Measurements from ENCODE around the gene SKOR1. TPM values are rescaled to one million over a fixed set of nuclear protein-coding genes. Genes with fewer than 3 reads are reported as not detected.

Gene SKOR1
- polyA plus RNA-seq, 4 donors: 0.24 to 0.56 (median 0.42) TPM

GRCh38 chr15:67816668-67817067 is 8.6 kb upstream of the SKOR1 start:
- no peak for DNase-seq (ENCODE audit: low read depth in 4 of 4, low spot score in 3 of 4)

- DNase-seq (ENCODE audit: low read depth in 4 of 4, low spot score in 3 of 4): no peak
Measured at GRCh38 chr15:67818464-67818863, 6.8 kb upstream of the SKOR1 start.

GRCh38 chr15:67819636-67820035 is 5.7 kb upstream of the SKOR1 start:
- no peak for DNase-seq (ENCODE audit: low read depth in 4 of 4, low spot score in 3 of 4)

- DNase-seq (ENCODE audit: low read depth in 4 of 4, low spot score in 3 of 4): no peak
Measured at GRCh38 chr15:67820122-67820991, 5.0 kb upstream of the SKOR1 start.

- no peak for DNase-seq (ENCODE audit: low read depth in 4 of 4, low spot score in 3 of 4)
Measured at GRCh38 chr15:67820992-67821783, 4.1 kb upstream of the SKOR1 start.

- DNase-seq (ENCODE audit: low read depth in 4 of 4, low spot score in 3 of 4): no peak
Measured at GRCh38 chr15:67821784-67822440, 3.4 kb upstream of the SKOR1 start.

GRCh38 chr15:67822537-67823313 is 2.6 kb upstream of the SKOR1 start:
- no peak for DNase-seq (ENCODE audit: low read depth in 4 of 4, low spot score in 3 of 4)

- DNase-seq (ENCODE audit: low read depth in 4 of 4, low spot score in 3 of 4): no peak
Measured at GRCh38 chr15:67823314-67824196, 1.8 kb upstream of the SKOR1 start.

- DNase-seq (ENCODE audit: low read depth in 4 of 4, low spot score in 3 of 4): no peak
Measured at GRCh38 chr15:67824197-67824968, 926 bp upstream of the SKOR1 start.

GRCh38 chr15:67825881-67826716 is 790 bp downstream of the SKOR1 start:
- no peak for DNase-seq (ENCODE audit: low read depth in 4 of 4, low spot score in 3 of 4)

- no peak for DNase-seq (ENCODE audit: low read depth in 4 of 4, low spot score in 3 of 4)
Measured at GRCh38 chr15:67826717-67827561, 1.6 kb downstream of the SKOR1 start.

- no peak for DNase-seq (ENCODE audit: low read depth in 4 of 4, low spot score in 3 of 4)
Measured at GRCh38 chr15:67827562-67828277, 2.4 kb downstream of the SKOR1 start.

- no peak for DNase-seq (ENCODE audit: low read depth in 4 of 4, low spot score in 3 of 4)
Measured at GRCh38 chr15:67828278-67828968, 3.1 kb downstream of the SKOR1 start.

GRCh38 chr15:67828969-67829646 is 3.8 kb downstream of the SKOR1 start:
- no peak for DNase-seq (ENCODE audit: low read depth in 4 of 4, low spot score in 3 of 4)

Measured in left renal pelvis (tissue), 4 donors.